Measurements from ENCODE around the gene TMEM150B. TPM values are rescaled to one million over a fixed set of nuclear protein-coding genes. Genes with fewer than 3 reads are reported as not detected.

The TMEM150B gene
- total RNA-seq, 1 donor from 2014 or later: not detected

GRCh38 chr19:55362174-55362989, 37.2 kb upstream of the TMEM150B start:
- FAIRE-seq: no peak
- H3K27ac ChIP-seq (ENCODE audit: low read depth, low read length): no peak overlapping the region
- peaks cover 15% of the 10 kb centered on the region for H3K27me3 Mint-ChIP-seq (ENCODE audit: low read depth, unreplicated experiment)

GRCh38 chr19:55360902-55361301, 35.8 kb upstream of the TMEM150B start:
- peaks cover 4% of the 10 kb centered on the region for H3K36me3 Mint-ChIP-seq (ENCODE audit: low read depth, unreplicated experiment)

More at GRCh38 chr19:55362174-55362989, 37.2 kb upstream of the TMEM150B start:
- Mint-ChIP-seq H3K4me3 (ENCODE audit: unreplicated experiment) (no peak overlapping the region), H3K9me3 (ENCODE audit: unreplicated experiment) (no peaks in the 10 kb centered on the region), H3K4me1 (ENCODE audit: low read depth, unreplicated experiment) (peaks cover 11% of the 10 kb centered on the region), H3K36me3 (ENCODE audit: low read depth, unreplicated experiment) (peaks cover 10% of the 10 kb centered on the region), H3K27ac (ENCODE audit: unreplicated experiment) (no peak overlapping the region)
- Histone ChIP-seq H2AFZ (ENCODE audit: low read depth, low read length) (no peak overlapping the region), H3K9ac (ENCODE audit: low read length) (no peak overlapping the region), H3K27me3 (ENCODE audit: insufficient read depth, low read length) (no peaks in the 10 kb centered on the region), H3K9me3 (ENCODE audit: insufficient read depth, low read depth, low read length) (no peaks in the 10 kb centered on the region), H3K36me3 (ENCODE audit: insufficient read depth, low read length) (peaks cover 11% of the 10 kb centered on the region), H3K4me2 (ENCODE audit: low read length) (no peak overlapping the region), H3K4me3 (ENCODE audit: insufficient read depth, low read depth, low read length) (no peak overlapping the region), H3K79me2 (ENCODE audit: insufficient read depth, low read length) (peaks cover 6% of the 10 kb centered on the region), H4K20me1 (ENCODE audit: insufficient read depth, low read length) (peaks cover 22% of the 10 kb centered on the region), H3K4me1 (ENCODE audit: insufficient read depth, low read length) (no peaks in the 10 kb centered on the region)
- DNase-seq (ENCODE audit: low read depth): no peak
- no peak for TF ChIP-seq EZH2 (IDR thresholded peaks at IDR 0.05; ENCODE audit: insufficient read depth, low read length)
- TF ChIP-seq CTCF (IDR thresholded peaks at IDR 0.05; ENCODE audit: insufficient read depth, low read depth, low read length): no peak

More at GRCh38 chr19:55360902-55361301, 35.8 kb upstream of the TMEM150B start:
- H3K4me1 Mint-ChIP-seq (ENCODE audit: low read depth, unreplicated experiment): peaks cover 3% of the 10 kb centered on the region
- peaks cover 3% of the 10 kb centered on the region for H3K9me3 Mint-ChIP-seq (ENCODE audit: unreplicated experiment)
- Histone ChIP-seq H3K4me2 (ENCODE audit: low read length) (no peak overlapping the region), H3K79me2 (ENCODE audit: insufficient read depth, low read length) (no peaks in the 10 kb centered on the region), H3K27ac (ENCODE audit: low read depth, low read length) (no peak overlapping the region), H3K36me3 (ENCODE audit: insufficient read depth, low read length) (peaks cover 3% of the 10 kb centered on the region), H3K27me3 (ENCODE audit: insufficient read depth, low read length) (peaks cover 2% of the 10 kb centered on the region), H3K4me3 (ENCODE audit: insufficient read depth, low read depth, low read length) (no peak overlapping the region), H4K20me1 (ENCODE audit: insufficient read depth, low read length) (peaks cover 13% of the 10 kb centered on the region), H3K9ac (ENCODE audit: low read length) (no peak overlapping the region), H3K9me3 (ENCODE audit: insufficient read depth, low read depth, low read length) (no peaks in the 10 kb centered on the region), H3K4me1 (ENCODE audit: insufficient read depth, low read length) (no peaks in the 10 kb centered on the region), H2AFZ (ENCODE audit: low read depth, low read length) (no peak overlapping the region)
- H3K27me3 Mint-ChIP-seq (ENCODE audit: low read depth, unreplicated experiment): peaks cover 24% of the 10 kb centered on the region
- DNase-seq (ENCODE audit: low read depth) (no peak), FAIRE-seq (no peak)
- TF ChIP-seq EZH2 (IDR thresholded peaks at IDR 0.05; ENCODE audit: insufficient read depth, low read length): no peak
- TF ChIP-seq CTCF (IDR thresholded peaks at IDR 0.05; ENCODE audit: insufficient read depth, low read depth, low read length): no peak
- H3K27ac Mint-ChIP-seq (ENCODE audit: unreplicated experiment): no peak overlapping the region
- H3K4me3 Mint-ChIP-seq (ENCODE audit: unreplicated experiment): no peak overlapping the region

Measured in astrocyte (in vitro differentiated cells and primary cell).